Stimulated activated CD8-positive, alpha-beta memory T cell treated with anti-CD3 and anti-CD28 coated beads, Interleukin-2, amount 100 ng/mL, for 1 hour (primary cell): ENCODE measurements around the gene LAD1.

Experiments used
- DNase-seq, 2 donors: peaks; one replicate each; pipeline ENCODE4 v3.0.0-alpha.2; 2020; ENCODE audit warnings: low read depth in 2 of 2

LAD1 gene

GRCh38 chr1:201347498-201348210 lies 51.5 kb downstream of the LAD1 start:
- DNase-seq: no peak

GRCh38 chr1:201346987-201347386 lies 52.1 kb downstream of the LAD1 start:
- no peak for DNase-seq

DNA sequence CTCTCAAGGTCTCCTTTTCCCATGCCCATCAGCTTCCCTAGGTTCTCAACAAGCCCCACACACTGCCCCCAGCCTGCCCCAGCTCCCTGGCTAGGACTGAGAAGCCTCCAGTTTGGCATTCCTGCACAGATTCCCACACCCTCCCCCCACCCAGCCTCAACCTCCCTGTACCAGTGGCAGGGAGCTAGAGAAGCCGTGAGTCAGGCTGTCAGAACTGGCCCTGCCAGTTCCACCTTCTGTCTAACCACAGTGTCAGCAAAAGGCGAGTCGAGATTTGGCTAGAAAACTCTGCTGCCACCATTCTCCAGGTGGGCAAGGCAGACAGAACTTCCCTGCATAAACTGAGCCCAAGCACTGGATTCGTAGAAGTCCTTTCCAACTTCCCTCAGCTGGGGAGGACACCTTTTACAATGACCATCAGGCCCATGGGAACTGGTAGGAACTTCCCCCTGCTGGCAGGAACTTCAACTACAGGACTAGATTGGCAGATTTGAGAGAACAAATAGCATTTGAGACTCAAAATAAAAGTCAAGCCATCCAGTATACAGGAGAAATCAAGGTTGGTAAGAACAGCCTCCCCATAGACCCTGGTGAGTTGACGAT lies 52.7 kb downstream of the LAD1 start:
- DNase-seq: no peak

DNA sequence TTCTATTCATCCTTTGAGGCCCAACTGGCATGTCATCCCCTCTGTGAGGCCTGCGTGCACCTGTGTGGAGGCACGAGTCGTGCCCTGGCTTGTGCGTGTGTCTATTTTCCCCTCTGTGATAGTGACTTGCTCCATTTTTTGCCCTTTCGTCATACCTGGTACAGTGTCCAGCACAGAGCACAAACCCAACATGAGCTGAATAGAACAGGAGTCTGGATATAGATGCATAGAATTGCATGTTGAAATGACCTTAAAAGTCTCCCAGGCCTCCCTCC lies 54.1 kb downstream of the LAD1 start:
- no peak for DNase-seq

DNA sequence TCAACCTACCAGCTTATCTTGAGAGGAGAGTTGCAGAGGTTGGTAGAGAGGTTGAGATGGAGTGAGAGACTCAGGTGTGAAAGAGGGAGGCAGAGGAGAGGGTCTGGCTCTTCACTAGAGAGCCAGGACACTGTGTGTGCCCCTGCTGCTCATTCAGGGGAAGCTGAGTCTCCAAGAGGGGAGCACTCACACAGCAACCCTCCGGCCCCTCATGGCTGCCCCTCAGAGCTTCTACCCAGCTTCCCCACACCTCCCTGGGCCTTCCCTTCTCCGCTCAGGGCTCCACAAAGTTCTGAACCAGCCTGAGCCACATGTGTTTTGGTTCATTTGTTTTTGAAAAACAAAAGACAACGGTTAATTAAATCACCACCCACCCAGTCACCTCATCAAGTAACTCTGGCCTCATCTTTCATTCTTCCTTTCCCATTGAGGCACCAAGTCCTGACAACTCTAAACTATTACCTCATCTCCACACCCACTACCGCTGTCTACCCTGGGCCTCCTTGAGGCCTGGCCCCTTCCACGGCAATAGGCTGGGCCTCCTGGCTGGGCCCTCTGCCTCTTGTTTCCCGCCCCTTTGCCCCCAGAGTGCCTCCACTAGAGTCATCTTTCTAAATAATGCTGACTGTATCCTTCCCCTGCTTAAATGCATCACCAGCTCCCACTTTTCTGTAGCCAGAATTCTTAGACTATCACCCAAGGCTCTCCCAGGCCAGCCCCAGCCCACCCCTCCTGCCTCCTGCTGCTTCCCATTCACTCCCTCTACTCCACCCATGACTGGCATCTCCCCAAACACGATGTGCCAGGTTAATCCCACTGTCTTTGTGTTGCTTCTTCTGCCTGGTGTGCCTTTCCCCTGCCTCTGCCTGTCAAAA lies 54.7 kb downstream of the LAD1 start:
- no peak for DNase-seq

DNA sequence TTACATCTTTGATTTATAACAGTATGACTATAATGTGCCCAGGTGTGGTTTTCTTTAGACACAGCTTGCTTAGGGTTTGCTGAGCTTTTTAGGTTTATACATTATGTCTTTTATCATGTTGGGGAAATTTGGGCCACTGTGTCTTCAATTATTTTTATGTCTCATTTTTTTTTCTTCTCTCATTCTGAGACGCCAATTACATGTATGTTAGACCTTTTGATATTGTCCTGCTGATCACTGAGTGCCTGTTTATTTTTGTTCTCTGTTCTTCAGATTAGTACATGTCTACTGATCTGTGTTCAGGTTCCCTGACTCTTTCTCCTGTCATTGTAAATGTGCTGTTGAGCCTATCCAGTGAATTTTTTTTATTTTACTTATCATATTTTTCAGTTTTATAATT lies 57.7 kb downstream of the LAD1 start:
- DNase-seq: no peak

DNA sequence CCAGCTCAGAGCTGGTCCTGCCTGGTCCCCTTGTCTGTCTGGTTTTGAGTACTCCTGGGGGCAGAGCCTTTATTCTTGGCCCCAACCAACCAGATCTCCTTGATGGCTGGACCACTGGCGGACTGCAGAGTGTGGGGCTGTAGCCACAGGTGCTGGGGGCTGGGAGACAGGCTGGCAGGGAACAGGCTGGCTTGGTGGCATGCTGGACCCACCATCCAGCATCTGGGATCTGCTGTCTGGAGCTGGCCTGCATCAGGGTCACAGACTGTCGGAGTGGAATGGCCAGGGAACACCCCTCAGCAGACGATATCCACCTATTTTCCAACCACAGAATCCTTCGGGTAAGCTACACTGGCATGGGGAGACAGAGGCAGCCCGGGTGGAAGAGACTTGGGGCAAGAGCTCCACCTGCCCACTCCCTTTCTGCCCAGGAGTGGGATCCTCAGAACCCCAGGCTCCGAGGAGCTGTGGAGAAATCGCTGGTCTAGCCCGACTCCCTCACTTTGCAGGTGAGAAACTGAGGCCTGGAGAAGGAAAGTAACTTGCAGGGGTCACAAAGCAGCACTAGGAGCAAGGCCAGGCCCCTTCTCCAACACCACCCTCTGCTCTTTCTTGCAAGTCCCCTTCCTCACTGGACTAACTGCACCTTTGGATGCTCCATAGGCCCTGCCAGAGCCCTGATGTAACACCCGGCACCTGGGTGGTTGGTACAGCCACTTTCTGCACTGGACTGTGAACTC lies 62.2 kb downstream of the LAD1 start:
- DNase-seq: no peak

DNA sequence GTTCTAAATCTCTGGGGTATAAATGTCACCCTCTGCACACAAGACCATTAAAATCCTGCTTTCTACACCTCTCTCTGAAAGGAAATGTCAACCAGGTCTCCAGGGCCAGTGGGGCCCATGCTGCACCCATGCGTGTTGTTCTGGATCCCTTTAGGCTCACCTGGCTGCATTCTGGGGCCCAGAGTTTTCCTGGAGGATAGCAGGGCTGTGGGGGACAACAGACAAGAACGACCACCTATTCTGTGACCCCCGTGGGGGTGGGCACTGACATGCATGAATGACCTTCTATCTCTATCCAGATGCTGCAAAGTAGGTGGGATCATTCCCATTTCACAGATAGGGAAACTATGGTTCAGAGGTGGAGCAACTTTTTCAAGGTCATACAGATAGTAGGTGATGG lies 63.2 kb downstream of the LAD1 start:
- no peak for DNase-seq

DNA sequence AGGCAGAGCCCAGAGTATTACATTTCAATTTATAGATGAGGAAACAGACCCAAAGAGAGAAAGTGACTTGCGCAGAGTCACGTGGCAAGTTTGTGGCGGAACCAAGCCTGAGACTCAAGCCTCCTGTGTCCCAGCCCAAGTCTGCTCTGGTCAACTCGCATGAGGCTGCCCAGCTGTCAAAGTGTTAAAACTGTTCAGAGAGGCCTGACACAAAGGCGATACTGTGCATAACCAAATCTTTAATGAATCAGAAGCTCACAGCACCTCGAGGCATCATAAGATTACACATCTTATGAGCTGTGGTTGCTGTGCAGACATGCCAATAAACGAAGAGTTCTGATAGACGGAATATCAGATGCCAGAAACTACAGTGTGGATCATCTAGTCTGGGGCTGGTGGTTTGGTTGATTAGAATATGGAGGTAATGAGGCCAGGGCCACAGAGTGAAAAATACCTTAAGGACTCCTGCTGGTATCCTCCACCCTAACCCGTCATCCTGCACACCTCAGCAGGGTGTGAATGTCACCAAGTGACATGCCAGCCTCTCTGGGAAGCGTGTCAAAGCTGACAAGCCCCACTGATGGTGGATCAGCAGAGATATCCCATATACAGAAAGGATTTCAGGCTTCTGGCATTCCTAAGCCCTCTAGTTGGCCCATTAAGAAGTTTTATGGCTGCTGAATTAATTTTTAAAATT lies 63.8 kb downstream of the LAD1 start:
- DNase-seq: no peak

GRCh38 chr1:201334325-201335173 lies 64.6 kb downstream of the LAD1 start:
- DNase-seq: no peak

DNA sequence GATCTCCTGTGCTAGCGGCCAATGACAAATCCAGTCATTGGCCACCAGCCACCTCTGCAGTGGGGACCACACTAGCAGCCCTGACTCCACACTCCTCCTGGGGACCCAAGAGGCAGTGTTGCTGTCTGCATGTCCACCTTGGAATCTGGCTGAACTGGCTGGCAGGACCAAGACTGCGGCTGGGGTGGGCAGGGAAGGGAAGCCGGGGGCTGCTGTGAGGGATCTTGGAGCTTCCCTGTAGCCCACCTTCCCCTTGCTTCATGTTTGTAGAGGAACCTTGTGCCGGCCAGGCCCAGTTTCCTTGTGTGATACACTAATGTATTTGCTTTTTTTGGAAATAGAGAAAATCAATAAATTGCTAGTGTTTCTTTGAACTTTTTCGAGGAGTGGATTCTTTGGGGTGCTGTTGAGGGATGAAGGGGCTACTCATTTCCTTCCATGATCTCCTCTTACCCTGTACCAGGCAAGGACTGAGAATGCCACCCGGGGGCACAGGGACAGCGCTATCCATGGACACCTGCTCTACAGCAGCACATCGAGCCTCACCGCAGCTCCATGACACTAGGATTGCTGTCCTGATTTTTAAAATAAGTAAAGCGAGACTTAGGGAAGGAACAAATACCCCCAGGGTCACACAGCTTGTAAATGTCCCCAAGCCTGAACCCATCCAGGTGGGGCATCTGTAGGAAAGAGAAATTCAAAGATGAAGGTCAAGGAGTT lies 66.3 kb downstream of the LAD1 start:
- DNase-seq: no peak

- no peak for DNase-seq
Observed at GRCh38 chr1:201332021-201332420, 67.1 kb downstream of the LAD1 start.

- DNase-seq: no peak
Observed at GRCh38 chr1:201331166-201331565, 68.0 kb downstream of the LAD1 start.
